ENCODE data around the gene LBP.

DNA sequence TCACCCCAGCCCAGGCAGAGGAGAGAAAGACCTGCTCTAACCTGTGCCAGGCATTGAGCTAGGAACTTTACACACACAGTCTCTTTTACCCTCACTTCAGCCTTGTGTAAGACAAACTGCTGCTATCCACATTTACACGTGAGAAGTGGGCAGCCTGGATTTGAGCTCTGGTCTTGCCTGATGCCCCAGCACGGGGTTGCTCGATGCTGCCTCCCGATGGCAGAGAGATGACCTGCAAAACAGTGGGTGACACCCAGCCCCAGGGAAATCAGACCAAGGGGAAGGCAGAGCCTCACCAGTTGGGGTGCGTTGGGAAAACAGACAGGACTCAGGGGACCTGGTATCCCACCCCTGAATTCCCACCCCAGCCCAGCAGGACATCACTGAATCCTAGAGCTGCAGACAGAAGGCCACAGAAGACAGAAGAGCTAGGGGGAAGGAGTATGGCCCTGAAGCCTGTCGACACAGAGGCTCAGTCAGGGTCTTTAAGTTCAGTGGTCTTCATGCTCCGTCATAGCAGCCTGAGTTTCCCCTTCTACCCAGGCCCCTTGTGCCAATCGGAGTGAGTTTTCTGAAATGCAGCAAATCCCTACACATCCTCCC is 41.3 kb upstream of the LBP start:
- TF ChIP-seq, protein P1, sequence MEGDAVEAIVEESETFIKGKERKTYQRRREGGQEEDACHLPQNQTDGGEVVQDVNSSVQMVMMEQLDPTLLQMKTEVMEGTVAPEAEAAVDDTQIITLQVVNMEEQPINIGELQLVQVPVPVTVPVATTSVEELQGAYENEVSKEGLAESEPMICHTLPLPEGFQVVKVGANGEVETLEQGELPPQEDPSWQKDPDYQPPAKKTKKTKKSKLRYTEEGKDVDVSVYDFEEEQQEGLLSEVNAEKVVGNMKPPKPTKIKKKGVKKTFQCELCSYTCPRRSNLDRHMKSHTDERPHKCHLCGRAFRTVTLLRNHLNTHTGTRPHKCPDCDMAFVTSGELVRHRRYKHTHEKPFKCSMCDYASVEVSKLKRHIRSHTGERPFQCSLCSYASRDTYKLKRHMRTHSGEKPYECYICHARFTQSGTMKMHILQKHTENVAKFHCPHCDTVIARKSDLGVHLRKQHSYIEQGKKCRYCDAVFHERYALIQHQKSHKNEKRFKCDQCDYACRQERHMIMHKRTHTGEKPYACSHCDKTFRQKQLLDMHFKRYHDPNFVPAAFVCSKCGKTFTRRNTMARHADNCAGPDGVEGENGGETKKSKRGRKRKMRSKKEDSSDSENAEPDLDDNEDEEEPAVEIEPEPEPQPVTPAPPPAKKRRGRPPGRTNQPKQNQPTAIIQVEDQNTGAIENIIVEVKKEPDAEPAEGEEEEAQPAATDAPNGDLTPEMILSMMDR (IDR thresholded peaks at IDR 0.05; ENCODE audit: borderline replicate concordance, extremely low read depth, low read length, poor library complexity, severe bottlenecking) = peak; percentile 61
- TF ChIP-seq EZH2 (IDR thresholded peaks at IDR 0.05; ENCODE audit: borderline replicate concordance, low read depth, low read length, severe bottlenecking) = no peak

All from DND-41 (cell line).